ENCODE measurements around the gene ATP8A2.

The ATP8A2 gene

DNA sequence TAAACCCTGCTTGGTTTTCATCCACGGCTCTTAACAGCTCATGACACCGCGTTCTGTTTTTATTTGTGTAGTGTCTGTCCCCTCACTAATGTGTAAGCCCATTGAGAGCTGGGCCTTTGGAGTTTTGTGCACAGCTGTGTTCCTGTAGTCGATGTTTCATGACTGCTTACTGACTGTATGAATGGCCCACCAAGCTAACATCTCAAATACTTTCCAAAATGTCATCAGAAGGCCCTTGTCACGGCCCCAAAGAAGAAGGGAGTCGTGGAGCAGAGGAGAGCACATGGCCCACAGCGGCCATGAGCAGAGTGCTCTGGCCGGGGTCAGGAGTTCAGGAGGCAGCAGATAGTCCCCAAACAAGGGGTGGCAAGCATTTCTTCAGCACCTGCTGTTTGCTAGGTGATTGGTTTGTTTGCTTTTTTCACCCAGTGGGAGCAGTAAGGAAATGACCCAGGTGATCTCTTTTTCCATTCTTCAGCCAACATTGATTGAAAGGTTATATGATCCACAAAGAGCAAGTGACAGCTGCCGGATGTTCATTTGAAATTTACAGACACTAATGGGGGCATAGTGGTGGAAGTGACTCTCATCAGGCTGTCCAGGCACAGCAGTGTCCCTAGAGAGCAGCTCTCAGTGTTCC, 315.2 kb downstream of the ATP8A2 start:
- no peak for DNase-seq (ENCODE audit: low spot score)

DNA sequence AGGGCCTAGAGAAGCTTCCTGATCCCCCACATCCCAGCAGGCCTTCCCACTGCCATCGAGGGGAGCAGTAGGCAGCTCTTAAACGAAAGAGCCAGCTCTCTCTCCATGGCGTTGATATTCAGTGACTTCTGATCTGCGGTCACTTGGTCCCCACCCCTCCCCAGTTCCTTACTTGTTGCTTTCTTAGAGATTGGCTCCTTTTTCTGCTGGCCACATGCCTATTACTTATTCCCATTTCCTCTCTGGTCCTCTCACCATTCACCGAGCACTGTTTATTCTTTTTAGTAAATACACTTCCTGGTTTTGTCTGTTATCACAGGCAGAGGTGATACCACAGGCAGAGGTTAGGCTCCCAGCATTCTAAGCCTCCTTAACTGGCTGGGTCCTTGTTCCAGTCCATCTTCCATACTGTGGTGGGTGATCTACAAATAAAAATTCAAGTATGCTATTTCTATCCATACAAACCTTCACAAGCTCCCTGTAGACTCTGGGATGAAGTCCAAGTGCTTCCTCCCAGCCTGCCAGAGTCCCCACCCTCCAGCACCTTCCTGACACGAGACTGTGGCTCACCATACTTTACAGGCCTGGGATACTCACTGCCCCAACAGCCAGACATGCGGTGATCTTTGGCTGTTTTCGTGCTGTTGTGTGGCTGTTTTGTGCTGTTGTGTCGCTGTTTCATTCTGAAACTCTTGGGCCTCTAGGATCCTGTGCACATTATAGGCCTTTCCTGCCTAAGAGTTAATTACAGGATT, 315.9 kb downstream of the ATP8A2 start:
- DNase-seq (ENCODE audit: low spot score) = no peak

- no peak for DNase-seq (ENCODE audit: low spot score)
Observed at GRCh38 chr13:25688536-25688935, 316.8 kb downstream of the ATP8A2 start.

DNA sequence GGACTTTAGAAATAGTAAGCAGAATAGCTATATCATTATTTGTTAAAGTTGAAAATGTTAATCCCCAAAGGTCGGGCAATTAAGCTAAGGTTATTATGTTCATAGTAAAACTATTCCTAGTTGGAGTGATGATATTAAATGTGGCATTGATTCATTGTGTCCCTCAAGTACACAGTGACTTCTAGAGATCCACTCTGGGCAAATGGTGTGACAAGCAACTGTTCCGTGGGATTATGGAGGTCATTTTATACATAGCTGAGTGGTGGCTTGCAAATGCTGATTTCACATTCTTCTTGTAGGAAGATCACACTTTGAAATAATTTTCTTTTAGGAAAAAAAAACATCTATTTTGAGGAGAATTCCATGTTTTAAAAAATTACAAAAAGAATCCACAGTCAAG, 317.8 kb downstream of the ATP8A2 start:
- no peak for DNase-seq (ENCODE audit: low spot score)

- no peak for DNase-seq (ENCODE audit: low spot score)
Observed at GRCh38 chr13:25690582-25690981, 318.8 kb downstream of the ATP8A2 start.

DNA sequence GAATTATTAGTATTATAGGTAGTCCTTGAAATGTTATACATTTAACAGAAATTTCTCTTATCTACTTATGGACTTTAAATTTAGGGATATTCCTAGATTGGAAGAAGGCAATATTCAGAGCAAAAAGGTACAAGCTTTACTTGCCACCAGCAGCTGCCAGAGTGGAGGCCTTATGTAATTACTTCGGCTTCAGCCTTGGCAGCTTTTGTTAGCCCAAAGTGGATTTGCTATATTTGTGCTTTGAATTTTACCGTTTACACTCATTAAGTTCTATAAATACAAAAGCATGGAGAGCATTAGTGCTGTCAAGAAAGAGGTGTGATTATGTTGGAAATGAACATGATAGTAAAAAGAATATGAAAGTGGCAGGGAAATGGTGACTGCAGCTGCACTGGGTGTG, 319.9 kb downstream of the ATP8A2 start:
- no peak for DNase-seq (ENCODE audit: low spot score)

DNA sequence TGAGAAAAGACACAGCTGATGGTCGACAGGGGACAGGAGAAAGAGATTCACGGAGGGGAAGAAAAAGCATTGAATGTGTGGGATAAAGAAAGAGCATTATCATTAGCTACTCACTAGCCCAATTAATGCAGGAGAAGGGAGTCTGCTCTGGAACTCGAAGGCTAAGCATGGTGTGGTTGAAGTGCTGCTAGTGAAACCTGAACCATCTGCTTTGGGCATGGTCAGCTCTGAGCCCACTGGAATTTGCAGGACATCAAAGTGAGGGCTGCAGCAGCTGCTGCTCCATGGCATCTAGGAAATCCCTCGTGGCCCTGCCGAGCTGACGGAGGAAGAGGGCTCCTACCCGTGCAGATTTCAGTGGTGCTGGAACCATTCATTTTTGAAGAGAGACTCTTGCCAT, 320.3 kb downstream of the ATP8A2 start:
- DNase-seq (ENCODE audit: low spot score) = no peak

GRCh38 chr13:25699056-25699455, 327.3 kb downstream of the ATP8A2 start:
- DNase-seq (ENCODE audit: low spot score) = no peak

- DNase-seq (ENCODE audit: low spot score) = no peak
Observed at GRCh38 chr13:25699600-25699999, 327.8 kb downstream of the ATP8A2 start.

DNA sequence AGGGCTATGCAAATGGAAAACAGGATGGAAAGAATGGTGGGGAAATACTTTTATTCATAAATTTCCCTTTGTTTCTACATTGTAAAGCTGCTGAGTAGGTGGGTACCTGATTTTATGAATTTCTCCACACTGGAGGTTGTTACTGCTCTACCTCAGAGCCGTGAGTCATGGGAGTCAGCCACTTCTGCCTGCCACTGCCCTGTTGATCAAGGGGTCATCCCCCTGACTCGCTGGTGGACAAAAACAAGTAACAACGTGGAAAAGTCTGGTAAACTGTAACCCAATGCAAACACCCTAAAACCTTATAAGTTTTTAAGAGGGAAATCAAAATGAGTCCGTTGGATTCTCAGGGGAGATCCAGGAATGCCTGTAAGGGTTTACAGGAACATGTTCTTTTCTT, 329.5 kb downstream of the ATP8A2 start:
- DNase-seq (ENCODE audit: low spot score) = no peak

GRCh38 chr13:25702386-25702785, 330.6 kb downstream of the ATP8A2 start:
- no peak for DNase-seq (ENCODE audit: low spot score)

DNA sequence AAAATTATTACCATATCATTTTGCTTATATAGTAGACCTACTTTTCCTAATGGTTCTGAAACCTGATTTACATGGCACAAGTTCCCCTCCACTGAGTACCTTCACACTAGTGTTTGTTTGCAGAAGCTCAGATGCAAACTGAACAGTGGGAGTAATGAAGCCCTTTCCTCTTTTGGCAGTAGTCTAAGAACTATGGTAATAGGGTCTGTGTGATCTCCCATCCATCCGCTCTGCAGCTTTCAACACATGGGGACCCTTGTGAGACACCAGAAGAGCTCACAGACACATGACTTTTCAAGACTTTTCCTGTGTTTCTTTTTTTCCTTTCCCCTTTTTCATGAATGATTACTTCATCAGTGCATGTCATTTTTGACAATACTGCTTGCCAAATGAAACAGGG, 336.0 kb downstream of the ATP8A2 start:
- DNase-seq (ENCODE audit: low spot score) = no peak

DNA sequence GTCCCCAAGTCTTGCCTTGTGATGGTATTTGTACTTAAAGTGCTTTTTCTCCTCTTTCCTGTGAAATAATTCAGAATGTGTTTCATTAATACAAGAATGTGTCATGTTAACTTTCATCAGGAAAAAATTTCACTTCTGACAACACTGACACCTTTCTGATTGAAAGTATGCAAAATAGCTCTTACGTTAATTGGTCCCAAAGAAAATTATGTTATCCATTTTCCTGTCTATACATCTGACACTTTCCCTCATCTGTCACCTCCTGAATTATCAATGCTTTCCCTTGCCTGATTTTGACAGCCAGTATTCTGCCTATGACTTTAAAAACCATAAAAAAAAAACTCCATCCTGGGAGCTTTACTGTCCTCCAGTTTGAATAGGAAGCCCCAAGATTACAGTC, 336.5 kb downstream of the ATP8A2 start:
- no peak for DNase-seq (ENCODE audit: low spot score)

GRCh38 chr13:25709088-25709487, 337.3 kb downstream of the ATP8A2 start:
- no peak for DNase-seq (ENCODE audit: low spot score)

DNA sequence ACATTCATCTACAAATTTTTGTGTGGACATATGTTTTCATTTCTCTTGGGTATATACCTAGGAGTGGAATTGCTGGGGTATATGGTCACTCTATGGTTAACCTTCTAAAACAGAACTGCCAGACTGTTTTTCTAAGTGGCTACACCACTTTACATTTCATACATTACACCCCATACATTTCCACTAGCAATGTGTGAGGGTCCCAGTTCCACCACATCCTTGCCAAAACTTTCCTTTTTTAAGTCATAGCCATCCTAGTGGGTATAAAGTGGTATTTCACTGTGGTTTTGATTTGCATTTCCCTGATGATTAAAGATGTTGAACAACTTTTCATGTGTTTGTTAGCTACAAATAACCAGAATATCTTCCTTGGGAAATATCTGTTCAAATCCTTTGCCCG, 344.0 kb downstream of the ATP8A2 start:
- no peak for DNase-seq (ENCODE audit: low spot score)

DNA sequence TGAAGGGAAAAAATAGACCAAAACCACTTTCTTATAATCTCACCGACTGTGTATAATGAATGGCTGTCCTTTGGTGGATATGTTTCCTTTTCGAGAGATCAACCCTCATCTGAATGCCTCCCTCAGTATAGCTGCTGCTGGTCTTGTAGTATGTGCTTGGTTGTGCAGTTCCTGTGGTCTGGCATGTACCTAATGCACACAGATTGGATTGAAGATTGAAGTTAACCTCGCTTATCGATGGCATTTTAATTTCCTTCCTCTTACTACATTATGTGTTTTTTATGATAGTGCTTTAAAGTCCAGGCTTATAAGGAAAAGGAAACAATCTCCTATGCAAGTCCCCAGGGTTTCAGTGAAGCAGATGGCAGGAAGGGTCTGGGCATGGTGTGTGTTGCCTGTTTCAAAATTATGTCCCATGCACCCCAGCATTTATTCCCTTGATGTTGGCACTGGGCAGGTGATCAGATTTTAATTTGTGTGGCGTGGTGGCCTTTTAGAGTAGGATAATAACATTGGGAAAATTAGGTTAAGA, 346.0 kb downstream of the ATP8A2 start:
- DNase-seq (ENCODE audit: low spot score) = no peak

DNA sequence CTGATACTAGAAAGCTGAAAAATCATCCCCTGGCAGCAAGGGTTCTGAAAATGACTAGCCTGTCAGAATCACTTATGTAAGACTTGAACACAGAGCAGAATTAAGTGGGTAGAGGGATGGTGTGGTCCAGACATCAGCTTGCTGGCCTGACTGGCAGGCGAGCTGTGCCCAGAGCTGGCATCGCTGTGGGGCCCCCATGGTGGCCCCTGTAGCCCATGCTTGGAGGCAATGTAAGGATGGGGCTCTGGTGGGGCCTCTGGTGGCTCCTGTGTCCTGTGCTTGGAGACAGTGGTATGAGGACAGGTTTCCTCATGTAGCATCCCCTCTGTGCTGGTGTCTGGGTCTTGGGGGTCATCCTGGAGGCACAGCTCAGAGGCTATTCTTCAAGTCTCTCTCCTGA, 347.9 kb downstream of the ATP8A2 start:
- no peak for DNase-seq (ENCODE audit: low spot score)

DNA sequence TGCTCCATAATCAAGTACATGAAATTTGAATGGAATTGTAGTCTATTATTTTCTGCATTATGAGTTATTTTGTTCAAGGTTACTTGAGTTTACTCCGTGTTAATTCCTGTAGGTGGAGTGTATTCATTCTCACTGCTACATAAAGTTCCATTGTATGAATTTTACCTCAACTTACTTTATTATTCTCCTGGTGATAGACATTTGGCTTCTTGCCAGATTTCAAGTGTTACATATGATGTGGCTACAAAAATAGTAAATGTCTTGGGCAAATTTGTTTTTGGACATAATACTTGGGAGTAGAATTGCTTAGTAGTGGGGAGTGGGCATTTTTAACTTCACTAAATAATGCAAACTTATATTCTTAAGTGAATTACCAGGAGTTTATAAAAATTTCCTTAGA, 351.1 kb downstream of the ATP8A2 start:
- DNase-seq (ENCODE audit: low spot score) = no peak

DNA sequence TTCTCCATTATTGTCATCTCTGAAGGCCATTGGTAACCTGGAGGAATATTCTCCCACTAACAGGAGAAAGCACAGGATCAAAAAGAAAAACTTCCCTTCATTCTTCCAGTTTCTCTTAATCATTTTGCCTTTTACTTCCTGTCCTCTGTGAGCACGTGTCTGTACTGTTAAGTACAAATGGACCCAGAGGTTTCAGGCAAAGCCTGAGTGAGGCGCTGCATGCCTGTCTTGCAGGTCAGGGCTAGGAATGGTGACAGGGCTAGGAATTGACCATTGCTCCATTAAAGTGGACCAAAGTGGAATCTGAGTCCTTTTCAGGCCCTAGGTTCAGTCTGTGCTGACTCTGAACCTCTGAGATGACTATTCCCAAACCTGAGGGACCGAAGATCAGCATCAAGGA, 353.3 kb downstream of the ATP8A2 start:
- DNase-seq (ENCODE audit: low spot score) = no peak

DNA sequence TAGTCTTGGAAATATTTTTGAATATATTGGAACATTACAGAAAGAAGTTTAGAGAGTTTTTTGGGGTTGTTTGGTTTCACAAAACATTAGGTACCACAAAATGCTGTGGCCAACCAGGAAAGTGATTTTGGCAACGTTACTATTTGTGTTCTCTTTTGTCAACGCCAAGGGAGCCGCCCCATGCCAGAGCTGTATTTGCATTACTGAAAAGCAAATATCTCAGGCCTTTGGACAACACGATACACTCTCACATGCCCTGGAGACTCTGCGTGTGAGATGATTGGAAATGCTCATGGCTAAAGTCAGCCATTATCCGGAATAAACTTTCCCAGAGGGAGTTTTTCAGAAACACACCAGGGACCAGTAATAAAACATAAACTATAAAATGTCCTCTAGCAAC, 355.5 kb downstream of the ATP8A2 start:
- DNase-seq (ENCODE audit: low spot score) = no peak

- DNase-seq (ENCODE audit: low spot score) = no peak
Observed at GRCh38 chr13:25727810-25728209, 356.0 kb downstream of the ATP8A2 start.

GRCh38 chr13:25729201-25729600, 357.4 kb downstream of the ATP8A2 start:
- no peak for DNase-seq (ENCODE audit: low spot score)

DNA sequence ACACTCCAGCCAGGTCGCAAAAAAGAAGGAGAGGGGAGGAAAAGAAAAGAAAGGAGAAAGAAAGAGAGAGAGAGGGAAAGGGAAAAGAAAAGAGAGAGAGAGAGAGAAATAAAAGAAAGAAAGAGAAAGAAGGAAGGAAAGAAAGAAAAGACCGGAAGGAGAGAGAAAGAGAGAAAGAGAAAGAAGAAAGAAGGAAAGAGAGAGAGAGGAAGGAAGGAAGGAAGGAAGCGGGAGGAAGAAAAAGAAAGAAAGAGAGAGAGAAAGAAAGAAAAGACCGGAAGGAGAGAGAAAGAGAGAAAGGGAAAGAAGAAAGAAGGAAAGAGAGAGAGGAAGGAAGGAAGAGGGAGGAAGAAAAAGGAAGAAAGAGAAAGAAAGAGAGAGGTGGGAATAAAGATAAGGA, 359.3 kb downstream of the ATP8A2 start:
- DNase-seq (ENCODE audit: low spot score) = no peak

GRCh38 chr13:25731536-25731935, 359.8 kb downstream of the ATP8A2 start:
- DNase-seq (ENCODE audit: low spot score) = no peak
